Stomach (tissue), 9 donors: Measurements from ENCODE around the gene MAPK9. TPM values are rescaled to one million over a fixed set of nuclear protein-coding genes. Genes with fewer than 3 reads are reported as not detected.

ENCODE experiments used
- DNase-seq, 2 donors: peaks; one replicate each; pipeline versions ENCODE4 v3.0.0 to v3.0.0-alpha.2; 2013 to 2019
- H3K27ac ChIP-seq, 5 donors: fragments of 200-600 bp in 4 of 5; sonication (generic) in 4 of 5; one replicate each; pipeline ENCODE4 v1.5.1; 2013 to 2019; ENCODE audit warnings: mild to moderate bottlenecking in 1 of 5, moderate library complexity in 1 of 5
- H3K27me3 ChIP-seq, 3 donors: fragments of 200-600 bp; sonication (generic); one replicate each; pipeline ENCODE4 v1.5.1; 2017 to 2019; ENCODE audit warnings: mixed run types in 1 of 3
- H3K36me3 ChIP-seq, 4 donors: fragments of 200-600 bp; sonication (generic); 1 replicate in 3 of 4; 2 replicates in 1 of 4; pipeline ENCODE4 v1.5.1; 2016 to 2019
- H3K4me1 ChIP-seq, 4 donors: fragments of 200-600 bp; sonication (generic); one replicate each; pipeline ENCODE4 v1.5.1; 2016 to 2019
- H3K4me3 ChIP-seq, 4 donors: fragments of 200-600 bp; sonication (generic) in 3 of 4; one replicate each; pipeline ENCODE4 v1.5.1; 2016 to 2019; ENCODE audit warnings: mild to moderate bottlenecking in 1 of 4
- H3K9me3 ChIP-seq, 4 donors: fragments of 200-600 bp; sonication (generic); one replicate each; pipeline ENCODE4 v1.5.1; 2016 to 2019
- EP300 ChIP-seq: sonication (generic); formaldehyde crosslinking; IDR thresholded peaks from one replicate; pipeline ENCODE4 v1.6.1; 2017; ENCODE audit warnings: antibody characterized with exemption
- POLR2A ChIP-seq, 4 donors: fragments of 450-650 bp; IDR thresholded peaks; one replicate each; pipeline ENCODE4 v1.6.1; 2016; ENCODE audit warnings: antibody characterized with exemption in 4 of 4, control low read depth in 2 of 4, mild to moderate bottlenecking in 1 of 4, moderate library complexity in 1 of 4
- POLR2AphosphoS5 ChIP-seq, 3 donors: sonication (generic); formaldehyde crosslinking; IDR thresholded peaks; one replicate each; pipeline ENCODE4 v1.6.1; 2016; ENCODE audit warnings: antibody characterized with exemption in 3 of 3
- WGBS, 5 donors: extraction: QIAGEN DNeasy Blood & Tissue Kit in 3 of 5; methylation state at CpG; one replicate each; pipeline versions ENCODE4 v1.1.5 to v1.1.7; 2013 to 2018; 5-methylcytosine and 5-hydroxymethylcytosine counted together
- intact Hi-C: fragments of 100-400 bp; cut with DNase I; formaldehyde crosslinking; loops from one replicate; pipeline ENCODE4 v1.15.1; 2023; ENCODE audit warnings: low total_unique reads
- polyA plus RNA-seq, 3 donors: library from polyadenylated mRNA; stranded (reverse); fragments of 200-250 nt; gene quantifications; one replicate each; pipeline ENCODE4 v1.2.3, GENCODE V29; 2013
- total RNA-seq, 5 donors: library from RNA; depleted of rRNA; stranded (reverse); fragments of >200 nt; gene quantifications; one replicate each; pipeline versions ENCODE4 v1.1.0 to v1.2.3, GENCODE V29; 2014 to 2016
- TF ChIP-seq, protein P1 (sequence below), 7 experiments: fragments of 450-650 bp in 4 of 7; fragments of 200-600 bp in 3 of 7; sonication (generic) in 3 of 7; IDR thresholded peaks; one replicate each; pipeline ENCODE4 v1.5.1; 2016 to 2019; ENCODE audit warnings: antibody characterized with exemption in 7 of 7, control low read depth in 2 of 7, mild to moderate bottlenecking in 1 of 7
- donor health status: healthy with polysubstance abuse.
- donor health status: Bipolar disorder and iron deficiency.
- donor health status: healthy.

Gene MAPK9
- total and polyA plus RNA-seq, 8 donors, result 9.2 to 43.5 (median 22.3) TPM

DNA sequence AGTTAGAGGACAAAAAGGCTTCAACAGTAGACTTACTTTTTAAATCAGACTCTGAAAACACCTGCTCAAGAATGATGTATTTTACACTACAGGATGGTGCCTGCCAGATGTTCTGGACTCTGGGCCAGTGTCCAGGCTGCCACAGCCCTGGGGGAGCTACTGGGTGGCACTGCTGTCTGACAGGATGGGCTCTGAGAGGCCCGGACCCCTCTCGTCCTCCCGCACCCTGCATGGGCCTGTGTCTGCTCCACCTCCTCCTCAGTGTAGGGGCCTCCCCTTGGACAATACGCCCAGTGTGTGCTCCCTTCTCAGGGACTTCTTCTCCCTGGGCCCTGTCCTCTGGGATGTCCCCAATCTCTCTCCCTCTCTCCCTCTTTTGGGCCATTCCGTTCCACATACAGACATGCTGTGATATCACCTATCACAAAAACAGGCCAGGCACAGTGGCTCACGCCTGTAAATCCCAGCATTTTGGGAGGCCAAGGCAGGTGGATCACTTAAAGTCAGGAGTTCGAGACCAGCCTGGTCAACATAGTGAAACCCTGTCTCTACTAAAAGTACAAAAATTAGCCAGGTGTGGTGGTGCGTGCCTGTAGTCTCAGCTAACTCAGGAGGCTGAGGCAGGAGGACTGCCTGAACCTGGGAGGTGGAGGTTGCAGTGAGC, 37.9 kb upstream of the MAPK9 start:
- no peaks in the 10 kb centered on the region for H3K9me3 ChIP-seq
- peaks cover 0 to 8% (median 0%) of the 10 kb centered on the region in 4 donors for H3K4me1 ChIP-seq
- DNase-seq, result no peak
- no peak overlapping the region for H3K4me3 ChIP-seq
- peak overlapping the region in 4 of 5 donors; percentile 3 to 57 (median 47) for H3K27ac ChIP-seq
- intact Hi-C loops, result no loop called here
- H3K36me3 ChIP-seq, result peaks cover 0 to 17% (median 8%) of the 10 kb centered on the region in 4 donors
- peaks cover 0 to 12% (median 5%) of the 10 kb centered on the region in 3 donors for H3K27me3 ChIP-seq
- TF ChIP-seq POLR2A (IDR thresholded peaks at IDR 0.05) (no peak), POLR2AphosphoS5 (IDR thresholded peaks at IDR 0.05) (no peak)
- WGBS, 5 donors, result 87 to 96% (median 93%) methylated on average over 8 of the region's 8 CpGs

DNA sequence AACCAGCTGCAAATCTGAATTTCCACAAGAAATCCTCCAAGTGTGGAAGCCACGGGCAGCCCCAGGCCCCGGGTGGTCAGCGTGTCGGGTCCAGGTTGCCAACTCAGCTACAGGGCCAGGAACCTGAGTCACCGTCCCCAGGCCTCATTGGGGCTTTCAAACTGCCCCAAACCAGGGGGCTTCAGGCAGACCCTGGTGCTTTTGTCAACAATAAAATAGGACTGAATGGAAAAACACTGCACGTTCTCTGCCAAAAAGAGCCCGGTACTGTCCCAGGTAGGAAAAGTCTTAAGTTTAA, 37.2 kb upstream of the MAPK9 start:
- Histone ChIP-seq H3K36me3 (peaks cover 0 to 10% (median 6%) of the 10 kb centered on the region in 4 donors), H3K27me3 (peaks cover 0 to 12% (median 5%) of the 10 kb centered on the region in 3 donors), H3K4me3 (no peak overlapping the region), H3K9me3 (no peaks in the 10 kb centered on the region), H3K27ac (no peak overlapping the region), H3K4me1 (peaks cover 0 to 8% (median 0%) of the 10 kb centered on the region in 4 donors)
- no peak for TF ChIP-seq POLR2A (IDR thresholded peaks at IDR 0.05)
- TF ChIP-seq POLR2AphosphoS5 (IDR thresholded peaks at IDR 0.05), result no peak
- TF ChIP-seq, protein P1, sequence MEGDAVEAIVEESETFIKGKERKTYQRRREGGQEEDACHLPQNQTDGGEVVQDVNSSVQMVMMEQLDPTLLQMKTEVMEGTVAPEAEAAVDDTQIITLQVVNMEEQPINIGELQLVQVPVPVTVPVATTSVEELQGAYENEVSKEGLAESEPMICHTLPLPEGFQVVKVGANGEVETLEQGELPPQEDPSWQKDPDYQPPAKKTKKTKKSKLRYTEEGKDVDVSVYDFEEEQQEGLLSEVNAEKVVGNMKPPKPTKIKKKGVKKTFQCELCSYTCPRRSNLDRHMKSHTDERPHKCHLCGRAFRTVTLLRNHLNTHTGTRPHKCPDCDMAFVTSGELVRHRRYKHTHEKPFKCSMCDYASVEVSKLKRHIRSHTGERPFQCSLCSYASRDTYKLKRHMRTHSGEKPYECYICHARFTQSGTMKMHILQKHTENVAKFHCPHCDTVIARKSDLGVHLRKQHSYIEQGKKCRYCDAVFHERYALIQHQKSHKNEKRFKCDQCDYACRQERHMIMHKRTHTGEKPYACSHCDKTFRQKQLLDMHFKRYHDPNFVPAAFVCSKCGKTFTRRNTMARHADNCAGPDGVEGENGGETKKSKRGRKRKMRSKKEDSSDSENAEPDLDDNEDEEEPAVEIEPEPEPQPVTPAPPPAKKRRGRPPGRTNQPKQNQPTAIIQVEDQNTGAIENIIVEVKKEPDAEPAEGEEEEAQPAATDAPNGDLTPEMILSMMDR (IDR thresholded peaks at IDR 0.05), result no peak
- no peak for TF ChIP-seq EP300
- WGBS, 5 donors, result 86 to 93% (median 90%) methylated on average over 7 of the region's 7 CpGs
- no peak for DNase-seq
- intact Hi-C loops, result no loop called here

DNA sequence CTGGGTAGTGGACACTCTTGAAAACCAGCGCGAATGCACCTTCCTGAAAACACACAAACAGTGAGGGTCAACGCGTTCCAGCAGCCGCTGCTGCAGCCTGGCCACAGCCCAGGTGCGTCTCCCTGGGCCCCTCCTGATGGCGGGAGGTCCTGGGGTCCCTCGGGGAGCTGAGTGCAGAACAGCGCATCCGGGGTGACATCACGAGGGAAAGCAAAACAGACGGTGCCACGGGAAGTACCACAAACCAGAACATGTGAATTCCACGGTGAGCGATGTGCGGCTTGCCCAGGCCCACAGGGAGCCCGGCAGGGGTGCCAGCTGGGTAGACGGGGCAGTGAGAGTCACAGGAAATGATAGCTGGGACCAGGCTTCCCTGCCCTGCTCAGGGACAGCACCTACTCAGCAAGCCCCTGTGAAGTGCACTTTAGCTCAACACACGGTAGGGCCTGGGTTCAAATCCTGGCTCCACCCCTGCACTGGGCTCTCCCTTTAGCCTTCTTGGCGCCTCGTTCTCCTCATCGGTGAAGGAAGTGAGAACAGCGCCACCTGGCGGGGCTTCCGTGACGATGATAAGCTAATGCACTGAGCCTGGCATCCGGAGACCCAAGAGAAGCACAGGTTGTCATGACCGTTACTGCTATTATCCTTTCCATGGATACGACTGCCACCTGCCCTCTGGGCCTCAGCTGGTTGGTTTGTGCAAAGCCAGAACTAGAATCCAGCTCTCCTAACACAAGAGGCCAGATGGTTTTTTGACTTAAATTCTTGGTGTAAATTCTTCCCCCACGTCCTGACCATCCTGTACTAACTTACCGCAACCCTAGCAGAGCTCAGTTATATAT, 36.6 kb upstream of the MAPK9 start:
- TF ChIP-seq, protein P1 (IDR thresholded peaks at IDR 0.05), result peak in 5 of 7 experiments; percentile 47 to 75 (median 59)
- TF ChIP-seq POLR2AphosphoS5 (IDR thresholded peaks at IDR 0.05), result peak in 1 of 3 donors; percentile 22
- TF ChIP-seq POLR2A (IDR thresholded peaks at IDR 0.05), result no peak
- peak; percentile 87 to 88 for DNase-seq
- H3K36me3 ChIP-seq, result peaks cover 0 to 12% (median 8%) of the 10 kb centered on the region in 4 donors
- H3K4me3 ChIP-seq, result no peak overlapping the region
- intact Hi-C loops, result no loop called here
- WGBS, 5 donors, result 64 to 71% (median 65%) methylated on average over 30 to 31 of the region's 31 CpGs
- H3K27ac ChIP-seq, result no peak overlapping the region
- peaks cover 0 to 12% (median 5%) of the 10 kb centered on the region in 3 donors for H3K27me3 ChIP-seq
- no peaks in the 10 kb centered on the region for H3K9me3 ChIP-seq
- peaks cover 0 to 8% (median 0%) of the 10 kb centered on the region in 4 donors for H3K4me1 ChIP-seq

DNA sequence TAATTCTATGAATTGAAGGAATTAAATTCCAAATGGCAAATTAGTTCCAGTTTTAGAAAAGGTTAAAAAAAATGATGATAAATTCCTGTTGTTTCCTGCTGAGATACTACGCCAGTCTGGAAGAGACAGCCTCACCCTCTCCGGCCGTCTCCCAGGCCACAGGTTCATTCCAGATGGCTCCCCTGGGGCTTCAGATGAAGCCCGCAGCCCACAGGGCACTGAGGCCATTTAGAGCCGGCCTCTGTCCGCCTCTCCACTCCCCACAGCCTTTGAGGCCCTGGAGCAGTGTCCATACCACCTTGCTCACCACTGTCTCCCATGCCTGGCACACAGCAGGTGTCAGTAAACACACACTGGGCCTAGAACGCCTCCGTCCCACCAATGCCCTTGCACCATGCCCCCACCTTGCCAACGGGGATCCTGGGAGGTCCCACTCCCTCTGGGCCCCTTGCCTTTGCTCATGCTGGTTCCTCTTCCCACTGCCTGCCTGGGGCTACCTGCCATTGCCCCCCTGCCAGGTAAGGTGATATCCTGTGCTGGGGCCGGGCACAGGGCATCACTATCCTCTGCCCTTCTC, 35.2 kb upstream of the MAPK9 start:
- no peak overlapping the region for H3K4me3 ChIP-seq
- no peak for DNase-seq
- intact Hi-C loops, result no loop called here
- peaks cover 0 to 12% (median 8%) of the 10 kb centered on the region in 4 donors for H3K36me3 ChIP-seq
- TF ChIP-seq EP300, result no peak
- no peak for TF ChIP-seq POLR2AphosphoS5 (IDR thresholded peaks at IDR 0.05)
- TF ChIP-seq, protein P1 (IDR thresholded peaks at IDR 0.05), result no peak
- no peak for TF ChIP-seq POLR2A (IDR thresholded peaks at IDR 0.05)
- no peak overlapping the region for H3K27ac ChIP-seq
- H3K27me3 ChIP-seq, result peaks cover 0 to 3% (median 2%) of the 10 kb centered on the region in 3 donors
- peaks cover 0 to 5% (median 0%) of the 10 kb centered on the region in 4 donors for H3K4me1 ChIP-seq
- no peaks in the 10 kb centered on the region for H3K9me3 ChIP-seq
- 81 to 87% (median 84%) methylated on average over 10 of the region's 10 CpGs for WGBS, 5 donors
